ENCODE measurements around the gene IL31. TPM values are rescaled to one million over a fixed set of nuclear protein-coding genes. Genes with fewer than 3 reads are reported as not detected.

Gene IL31
- total RNA-seq, 1 donor from 2014 or later = not detected

GRCh38 chr12:122147514-122148290, 26.3 kb downstream of the IL31 start:
- no peaks in the 10 kb centered on the region for H3K27me3 ChIP-seq
- peaks cover 0 to 13% of the 10 kb centered on the region in 2 donors for H3K36me3 ChIP-seq
- no peak for DNase-seq (ENCODE audit: extremely low spot score in 2 of 2)
- intact Hi-C loops (cut with DNase I) = no loop called here
- no peak overlapping the region for H3K27ac ChIP-seq
- no peaks in the 10 kb centered on the region for H3K9me3 ChIP-seq
- no peak overlapping the region for H3K4me3 ChIP-seq
- H3K4me1 ChIP-seq = no peaks in the 10 kb centered on the region
- TF ChIP-seq POLR2A (IDR thresholded peaks at IDR 0.05) = no peak
- no peak for TF ChIP-seq POLR2AphosphoS5 (IDR thresholded peaks at IDR 0.05; ENCODE audit: insufficient read depth in 1 of 2, low read depth in 1 of 2)
- TF ChIP-seq CTCF (IDR thresholded peaks at IDR 0.05) = no peak

- intact Hi-C loops (cut with DNase I) = no loop called here
- TF ChIP-seq POLR2A (IDR thresholded peaks at IDR 0.05) (no peak), POLR2AphosphoS5 (IDR thresholded peaks at IDR 0.05; ENCODE audit: insufficient read depth in 1 of 2, low read depth in 1 of 2) (no peak), CTCF (IDR thresholded peaks at IDR 0.05) (no peak)
- no peaks in the 10 kb centered on the region for H3K9me3 ChIP-seq
These were observed 28.3 kb downstream of the IL31 start for GRCh38 chr12:122145505-122146330.

GRCh38 chr12:122144885-122145284, 29.1 kb downstream of the IL31 start:
- Histone ChIP-seq H3K4me1 (no peaks in the 10 kb centered on the region), H3K27ac (no peak overlapping the region), H3K27me3 (no peaks in the 10 kb centered on the region), H3K4me3 (no peak overlapping the region), H3K9me3 (no peaks in the 10 kb centered on the region), H3K36me3 (peaks cover 0 to 34% of the 10 kb centered on the region in 2 donors)
- no peak for DNase-seq (ENCODE audit: extremely low spot score in 2 of 2)
- no peak for TF ChIP-seq POLR2AphosphoS5 (IDR thresholded peaks at IDR 0.05; ENCODE audit: insufficient read depth in 1 of 2, low read depth in 1 of 2)
- no peak for TF ChIP-seq CTCF (IDR thresholded peaks at IDR 0.05)
- intact Hi-C loops (cut with DNase I) = no loop called here

More at GRCh38 chr12:122145505-122146330, 28.3 kb downstream of the IL31 start:
- Histone ChIP-seq H3K27ac (no peak overlapping the region), H3K27me3 (no peaks in the 10 kb centered on the region), H3K36me3 (peaks cover 0 to 33% of the 10 kb centered on the region in 2 donors), H3K4me3 (no peak overlapping the region), H3K4me1 (no peaks in the 10 kb centered on the region)
- DNase-seq (ENCODE audit: extremely low spot score in 2 of 2) = no peak

GRCh38 chr12:122142857-122143256, 31.2 kb downstream of the IL31 start:
- no peak overlapping the region for H3K4me3 ChIP-seq
- no peaks in the 10 kb centered on the region for H3K27me3 ChIP-seq
- H3K4me1 ChIP-seq = no peaks in the 10 kb centered on the region
- intact Hi-C loops (cut with DNase I) = no loop called here
- H3K9me3 ChIP-seq = no peaks in the 10 kb centered on the region
- no peak for DNase-seq (ENCODE audit: extremely low spot score in 2 of 2)
- H3K27ac ChIP-seq = no peak overlapping the region
- H3K36me3 ChIP-seq = peaks cover 0 to 41% of the 10 kb centered on the region in 2 donors
- no peak for TF ChIP-seq CTCF (IDR thresholded peaks at IDR 0.05)
- no peak for TF ChIP-seq POLR2AphosphoS5 (IDR thresholded peaks at IDR 0.05; ENCODE audit: insufficient read depth in 1 of 2, low read depth in 1 of 2)
- no peak for TF ChIP-seq POLR2A (IDR thresholded peaks at IDR 0.05)
